Activated CD4-positive, alpha-beta T cell treated with anti-CD3 and anti-CD28 coated beads, Interleukin-2, Interleukin-4, amounts not matched to agents 100 ng/mL and 50 ng/mL, durations not matched to agents 16 hours and 8 hours (primary cell): ENCODE measurements around the gene PCDH10.
"Not testable (repeated sequence)": the region's sequence is repeated elsewhere in the genome, so short reads cannot be mapped to it uniquely, and the experiment has no call there.

Experiments used
- DNase-seq: peaks from one replicate; pipeline ENCODE4 v3.0.0-alpha.2; 2020; ENCODE audit warnings: low spot score

PCDH10 gene

DNA sequence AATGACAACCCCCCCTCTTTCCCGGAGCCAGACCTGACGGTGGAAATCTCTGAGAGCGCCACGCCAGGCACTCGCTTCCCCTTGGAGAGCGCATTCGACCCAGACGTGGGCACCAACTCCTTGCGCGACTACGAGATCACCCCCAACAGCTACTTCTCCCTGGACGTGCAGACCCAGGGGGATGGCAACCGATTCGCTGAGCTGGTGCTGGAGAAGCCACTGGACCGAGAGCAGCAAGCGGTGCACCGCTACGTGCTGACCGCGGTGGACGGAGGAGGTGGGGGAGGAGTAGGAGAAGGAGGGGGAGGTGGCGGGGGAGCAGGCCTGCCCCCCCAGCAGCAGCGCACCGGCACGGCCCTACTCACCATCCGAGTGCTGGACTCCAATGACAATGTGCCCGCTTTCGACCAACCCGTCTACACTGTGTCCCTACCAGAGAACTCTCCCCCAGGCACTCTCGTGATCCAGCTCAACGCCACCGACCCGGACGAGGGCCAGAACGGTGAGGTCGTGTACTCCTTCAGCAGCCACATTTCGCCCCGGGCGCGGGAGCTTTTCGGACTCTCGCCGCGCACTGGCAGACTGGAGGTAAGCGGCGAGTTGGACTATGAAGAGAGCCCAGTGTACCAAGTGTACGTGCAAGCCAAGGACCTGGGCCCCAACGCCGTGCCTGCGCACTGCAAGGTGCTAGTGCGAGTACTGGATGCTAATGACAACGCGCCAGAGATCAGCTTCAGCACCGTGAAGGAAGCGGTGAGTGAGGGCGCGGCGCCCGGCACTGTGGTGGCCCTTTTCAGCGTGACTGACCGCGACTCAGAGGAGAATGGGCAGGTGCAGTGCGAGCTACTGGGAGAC, 1.6 kb downstream of the PCDH10 start:
- no peak for DNase-seq

DNA sequence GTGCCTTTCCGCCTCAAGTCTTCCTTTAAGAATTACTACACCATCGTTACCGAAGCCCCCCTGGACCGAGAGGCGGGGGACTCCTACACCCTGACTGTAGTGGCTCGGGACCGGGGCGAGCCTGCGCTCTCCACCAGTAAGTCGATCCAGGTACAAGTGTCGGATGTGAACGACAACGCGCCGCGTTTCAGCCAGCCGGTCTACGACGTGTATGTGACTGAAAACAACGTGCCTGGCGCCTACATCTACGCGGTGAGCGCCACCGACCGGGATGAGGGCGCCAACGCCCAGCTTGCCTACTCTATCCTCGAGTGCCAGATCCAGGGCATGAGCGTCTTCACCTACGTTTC, 2.2 kb downstream of the PCDH10 start:
- DNase-seq = no peak

DNA sequence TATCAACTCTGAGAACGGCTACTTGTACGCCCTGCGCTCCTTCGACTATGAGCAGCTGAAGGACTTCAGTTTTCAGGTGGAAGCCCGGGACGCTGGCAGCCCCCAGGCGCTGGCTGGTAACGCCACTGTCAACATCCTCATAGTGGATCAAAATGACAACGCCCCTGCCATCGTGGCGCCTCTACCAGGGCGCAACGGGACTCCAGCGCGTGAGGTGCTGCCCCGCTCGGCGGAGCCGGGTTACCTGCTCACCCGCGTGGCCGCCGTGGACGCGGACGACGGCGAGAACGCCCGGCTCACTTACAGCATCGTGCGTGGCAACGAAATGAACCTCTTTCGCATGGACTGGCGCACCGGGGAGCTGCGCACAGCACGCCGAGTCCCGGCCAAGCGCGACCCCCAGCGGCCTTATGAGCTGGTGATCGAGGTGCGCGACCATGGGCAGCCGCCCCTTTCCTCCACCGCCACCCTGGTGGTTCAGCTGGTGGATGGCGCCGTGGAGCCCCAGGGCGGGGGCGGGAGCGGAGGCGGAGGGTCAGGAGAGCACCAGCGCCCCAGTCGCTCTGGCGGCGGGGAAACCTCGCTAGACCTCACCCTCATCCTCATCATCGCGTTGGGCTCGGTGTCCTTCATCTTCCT, 2.7 kb downstream of the PCDH10 start:
- DNase-seq = no peak

DNA sequence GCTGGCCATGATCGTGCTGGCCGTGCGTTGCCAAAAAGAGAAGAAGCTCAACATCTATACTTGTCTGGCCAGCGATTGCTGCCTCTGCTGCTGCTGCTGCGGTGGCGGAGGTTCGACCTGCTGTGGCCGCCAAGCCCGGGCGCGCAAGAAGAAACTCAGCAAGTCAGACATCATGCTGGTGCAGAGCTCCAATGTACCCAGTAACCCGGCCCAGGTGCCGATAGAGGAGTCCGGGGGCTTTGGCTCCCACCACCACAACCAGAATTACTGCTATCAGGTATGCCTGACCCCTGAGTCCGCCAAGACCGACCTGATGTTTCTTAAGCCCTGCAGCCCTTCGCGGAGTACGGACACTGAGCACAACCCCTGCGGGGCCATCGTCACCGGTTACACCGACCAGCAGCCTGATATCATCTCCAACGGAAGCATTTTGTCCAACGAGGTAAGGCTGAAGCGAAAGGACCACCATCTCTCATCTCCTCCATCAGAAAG, 3.3 kb downstream of the PCDH10 start:
- DNase-seq = no peak

DNA sequence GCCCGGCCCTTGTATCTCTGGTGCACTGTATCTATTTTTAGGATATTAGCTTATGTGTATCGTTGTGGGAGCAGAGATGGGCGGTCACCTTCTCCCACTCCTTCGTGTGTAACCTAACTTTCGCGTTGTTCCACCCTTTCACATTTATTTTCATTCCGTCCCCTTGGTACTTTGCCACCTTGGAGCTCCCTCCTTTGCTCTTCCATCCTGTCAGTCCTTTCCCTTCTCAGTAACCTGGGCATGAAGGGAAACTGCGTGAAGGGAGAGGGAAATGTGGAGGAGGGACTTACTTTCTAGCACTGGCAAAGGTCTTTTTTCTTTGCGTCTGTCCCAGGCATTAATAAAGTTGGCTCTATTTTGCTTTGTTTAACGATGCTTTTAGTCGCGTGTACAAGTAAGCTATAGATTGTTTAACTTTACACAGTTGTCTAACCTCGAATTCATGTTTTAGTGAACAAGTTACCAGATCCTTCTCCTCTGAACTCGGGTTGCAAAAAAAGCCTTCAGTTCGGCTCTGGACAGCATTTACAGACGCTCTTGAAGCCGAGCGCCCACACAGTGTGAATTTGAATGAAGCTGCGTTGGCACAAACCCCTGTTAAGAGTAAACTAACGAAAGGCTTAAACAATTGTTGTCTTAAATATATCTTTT, 3.9 kb downstream of the PCDH10 start:
- no peak for DNase-seq

DNA sequence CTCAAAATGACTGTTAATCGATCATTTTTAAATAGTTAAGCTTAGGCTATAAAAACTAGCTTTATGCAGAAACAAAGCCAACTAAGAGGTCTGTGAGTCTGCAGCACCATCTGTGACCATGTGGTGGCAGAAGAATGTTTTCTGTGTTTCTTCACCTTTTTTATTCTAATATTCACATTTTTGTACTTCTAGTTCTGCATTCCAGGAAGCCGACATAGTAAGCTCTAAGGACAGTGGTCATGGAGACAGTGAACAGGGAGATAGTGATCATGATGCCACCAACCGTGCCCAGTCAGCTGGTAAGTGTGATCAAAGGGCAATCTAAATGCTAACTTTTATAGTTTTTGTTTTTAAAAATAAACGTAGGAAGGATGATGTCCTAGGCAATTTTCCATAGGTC, 5.6 kb downstream of the PCDH10 start:
- no peak for DNase-seq

DNA sequence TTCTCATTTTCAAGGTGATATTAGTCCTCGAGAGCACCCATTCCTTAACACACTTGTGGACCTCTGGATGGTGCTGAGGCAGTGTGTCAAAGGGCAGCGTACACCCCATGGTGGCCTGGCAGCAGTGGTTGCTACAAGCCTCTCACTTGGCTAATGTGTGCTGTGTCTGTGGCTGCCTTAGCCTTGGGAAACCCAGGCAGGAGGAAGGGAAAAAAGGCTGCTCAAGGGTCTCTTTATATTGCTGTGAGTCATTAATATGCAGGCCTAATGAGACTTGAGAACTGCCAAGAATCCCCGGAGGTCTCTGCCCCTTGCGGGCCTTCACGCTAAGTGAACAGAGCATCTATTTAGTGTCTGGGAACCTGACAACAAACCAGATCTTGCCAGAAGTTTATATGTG, 7.0 kb downstream of the PCDH10 start:
- no peak for DNase-seq

DNA sequence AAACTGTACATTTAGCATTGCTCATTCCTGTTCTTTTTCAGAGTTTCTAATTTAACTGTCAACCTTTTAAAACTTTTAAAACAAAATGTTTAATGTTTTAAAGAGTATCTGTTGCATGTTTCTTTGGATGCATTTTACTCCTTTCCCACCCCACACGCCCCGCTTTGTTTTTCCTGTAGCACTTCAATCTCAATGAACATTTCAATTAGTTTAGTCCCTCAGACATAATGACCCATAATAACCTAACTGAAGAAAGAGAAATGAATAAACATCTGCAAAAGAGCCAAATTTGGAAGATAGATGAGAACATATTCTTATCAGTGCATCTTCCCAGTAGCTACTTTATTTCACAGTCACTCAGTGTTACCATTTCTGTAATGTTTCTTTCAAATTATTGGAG, 7.5 kb downstream of the PCDH10 start:
- no peak for DNase-seq

DNA sequence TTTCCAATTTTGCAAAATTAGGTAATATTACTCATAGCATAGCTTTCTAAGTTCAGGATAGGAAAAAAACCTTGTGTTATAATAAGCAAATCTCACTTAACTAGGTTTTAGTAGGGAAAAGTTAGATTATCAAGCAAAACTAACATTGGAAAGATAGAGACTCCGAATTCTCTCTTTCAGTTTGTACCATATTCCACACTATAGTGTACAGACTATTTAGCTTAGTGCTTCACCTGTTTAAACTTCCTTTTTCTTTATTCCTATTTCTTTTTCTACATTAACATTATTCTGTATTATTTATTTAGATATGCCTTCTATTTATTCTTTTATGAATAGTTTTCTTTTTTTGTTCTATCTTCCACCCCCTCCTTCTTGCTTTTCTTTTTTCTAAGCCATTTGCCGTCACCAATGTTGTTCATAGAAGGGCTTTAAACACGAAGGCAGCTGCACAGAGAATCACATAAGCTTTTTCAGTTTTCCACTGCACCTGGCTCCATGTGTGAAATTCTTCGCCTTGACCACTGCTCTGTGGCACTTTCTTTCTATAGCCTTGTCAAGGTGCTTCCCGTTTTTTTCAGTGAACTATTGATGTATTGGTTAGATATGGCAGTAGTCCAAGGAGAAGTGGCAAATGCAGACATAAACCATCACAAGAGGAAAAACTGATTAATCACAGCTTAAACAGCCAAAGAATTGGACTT, 8.5 kb downstream of the PCDH10 start:
- DNase-seq = no peak

DNA sequence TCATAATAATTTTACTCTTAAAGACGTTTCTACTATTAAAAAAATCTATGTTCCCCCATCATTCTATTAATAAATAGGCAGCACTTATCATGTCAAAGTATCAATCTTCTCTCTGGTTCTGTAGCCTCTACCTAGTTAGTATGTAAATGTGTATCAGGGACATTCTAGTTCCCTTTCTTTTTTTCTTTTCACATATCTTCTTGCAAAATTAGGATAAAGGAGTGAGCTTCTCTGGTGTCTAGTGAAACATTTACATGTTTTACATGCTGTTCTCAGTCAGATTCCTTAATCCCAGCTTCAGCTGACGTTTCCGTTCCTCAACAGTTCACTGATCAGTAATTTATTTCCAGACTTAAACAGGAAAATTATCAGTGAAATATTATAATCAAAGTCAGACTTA, 11.8 kb downstream of the PCDH10 start:
- DNase-seq = no peak

DNA sequence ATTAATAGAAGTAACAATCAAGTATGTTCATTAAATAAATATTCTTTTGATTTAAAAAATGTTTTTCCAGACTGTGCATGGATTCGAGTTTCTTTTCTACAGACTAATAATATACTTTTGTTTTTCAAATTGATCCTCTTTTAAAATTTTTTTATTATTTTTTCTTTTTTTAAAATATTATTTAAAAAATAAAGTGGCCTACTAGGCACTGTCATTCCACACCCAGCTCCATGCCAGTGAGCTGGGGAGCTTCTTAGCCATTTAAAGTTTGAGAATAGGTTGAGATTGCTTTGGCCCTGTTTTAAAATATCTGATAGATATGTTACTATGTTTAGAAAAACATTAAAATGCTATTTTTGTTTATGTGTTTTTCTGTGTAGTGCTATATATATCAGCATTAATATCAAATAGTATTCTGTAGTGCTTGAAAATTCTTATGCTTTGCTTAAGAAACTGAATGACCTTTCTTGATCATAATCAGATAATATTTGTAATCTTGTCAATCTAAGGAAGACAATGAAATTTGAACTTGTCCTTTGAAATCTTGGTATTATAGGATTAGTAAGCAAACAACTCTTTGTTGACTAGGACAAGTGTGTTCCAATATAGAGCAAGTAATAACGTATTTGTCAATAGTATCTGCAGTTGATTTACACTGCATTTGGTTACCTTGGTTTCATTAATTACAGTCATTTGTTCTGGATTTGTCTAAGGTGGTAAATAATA, 12.6 kb downstream of the PCDH10 start:
- DNase-seq = no peak

DNA sequence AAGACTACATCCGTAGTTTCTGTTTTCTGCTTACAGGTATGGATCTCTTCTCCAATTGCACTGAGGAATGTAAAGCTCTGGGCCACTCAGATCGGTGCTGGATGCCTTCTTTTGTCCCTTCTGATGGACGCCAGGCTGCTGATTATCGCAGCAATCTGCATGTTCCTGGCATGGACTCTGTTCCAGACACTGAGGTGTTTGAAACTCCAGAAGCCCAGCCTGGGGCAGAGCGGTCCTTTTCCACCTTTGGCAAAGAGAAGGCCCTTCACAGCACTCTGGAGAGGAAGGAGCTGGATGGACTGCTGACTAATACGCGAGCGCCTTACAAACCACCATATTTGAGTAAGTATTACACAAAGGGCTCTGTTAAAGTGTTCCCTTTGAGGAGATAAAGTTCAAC, 13.8 kb downstream of the PCDH10 start:
- DNase-seq = no peak

DNA sequence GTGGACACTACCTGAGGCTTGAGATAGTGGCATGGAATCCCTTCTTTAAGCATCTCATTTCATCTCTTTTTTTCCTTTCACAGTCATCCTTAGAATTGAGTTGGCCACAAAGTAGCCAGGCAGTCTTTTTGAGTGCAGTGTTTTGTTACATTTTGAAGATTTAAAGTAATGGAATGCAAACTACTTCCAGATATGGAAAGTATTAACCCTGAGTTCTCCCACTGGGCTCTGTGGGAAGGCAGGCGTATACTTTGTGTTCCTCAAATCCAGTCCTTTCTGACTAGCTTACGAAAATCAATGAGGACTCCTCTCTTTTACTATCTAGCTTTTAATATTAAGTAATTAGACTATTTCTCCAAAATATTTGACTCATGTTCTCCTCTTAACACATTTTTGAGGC, 29.9 kb downstream of the PCDH10 start:
- no peak for DNase-seq

DNA sequence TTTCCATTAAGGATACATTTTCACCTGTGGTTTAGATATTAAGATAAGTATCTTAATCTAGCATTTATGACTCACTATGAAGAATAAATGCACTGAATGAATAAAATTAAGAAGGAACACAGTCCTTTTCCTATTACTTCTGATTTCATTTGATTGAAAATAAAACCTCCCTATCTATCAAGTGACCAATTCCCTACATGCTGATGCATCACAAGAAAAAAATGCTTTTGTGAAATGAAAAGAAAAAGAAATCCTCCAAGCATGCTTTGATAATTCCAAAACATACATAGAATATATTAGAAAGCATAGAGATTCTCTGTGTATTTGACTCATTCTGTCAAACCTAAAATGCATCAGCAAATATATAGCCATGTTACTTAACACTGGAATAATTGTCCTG, 37.1 kb downstream of the PCDH10 start:
- no peak for DNase-seq

DNA sequence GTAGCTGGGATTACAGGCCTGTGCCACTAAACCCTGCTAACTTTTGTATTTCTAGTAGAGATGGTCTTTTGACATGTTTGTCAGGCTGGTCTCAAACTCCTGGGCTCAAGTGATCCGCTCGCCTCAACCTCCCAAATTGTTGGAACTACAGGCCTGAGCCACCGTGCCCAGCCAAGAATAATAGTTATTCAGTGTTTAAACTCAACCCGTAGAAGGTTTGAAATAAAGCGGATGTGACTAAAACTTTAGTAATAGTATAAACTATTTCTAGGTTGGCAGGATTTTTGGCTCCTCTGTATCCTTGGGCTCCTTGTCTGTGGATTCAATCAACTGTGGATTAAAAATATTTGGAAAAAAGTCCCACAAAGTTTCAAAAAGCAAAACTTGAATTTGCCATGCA, 37.8 kb downstream of the PCDH10 start:
- no peak for DNase-seq

DNA sequence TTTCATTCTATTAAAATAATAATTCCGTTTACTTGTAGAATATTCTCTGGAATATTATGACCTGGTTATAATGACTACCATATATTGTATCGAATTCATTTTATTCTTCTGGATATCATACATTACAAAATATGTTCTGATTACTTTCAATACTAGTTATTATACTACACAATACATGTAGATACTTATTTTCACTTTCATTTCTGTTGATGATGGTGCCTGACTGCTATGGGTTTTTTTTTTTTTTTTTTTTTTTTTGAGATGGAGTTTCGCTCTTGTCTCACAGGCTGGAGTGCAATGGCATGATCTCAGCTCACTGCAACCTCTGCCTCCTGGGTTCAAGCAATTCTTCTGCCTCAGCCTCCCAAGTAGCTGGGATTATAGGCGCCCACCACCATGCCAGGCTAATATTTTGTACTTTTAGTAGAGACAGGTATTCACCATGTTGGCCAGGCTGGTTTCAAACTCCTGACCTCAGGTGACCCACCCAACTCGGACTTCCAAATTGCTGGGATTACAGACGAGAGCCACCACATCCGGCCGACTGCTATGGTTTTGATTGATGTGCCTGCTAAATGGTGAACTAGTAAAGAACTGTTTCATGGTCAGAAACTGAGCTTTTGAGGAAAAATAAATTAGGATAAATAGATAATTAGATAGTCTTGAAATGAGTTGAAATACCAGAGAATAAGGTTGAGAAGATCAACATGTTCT, 39.5 kb downstream of the PCDH10 start:
- no peak for DNase-seq

DNA sequence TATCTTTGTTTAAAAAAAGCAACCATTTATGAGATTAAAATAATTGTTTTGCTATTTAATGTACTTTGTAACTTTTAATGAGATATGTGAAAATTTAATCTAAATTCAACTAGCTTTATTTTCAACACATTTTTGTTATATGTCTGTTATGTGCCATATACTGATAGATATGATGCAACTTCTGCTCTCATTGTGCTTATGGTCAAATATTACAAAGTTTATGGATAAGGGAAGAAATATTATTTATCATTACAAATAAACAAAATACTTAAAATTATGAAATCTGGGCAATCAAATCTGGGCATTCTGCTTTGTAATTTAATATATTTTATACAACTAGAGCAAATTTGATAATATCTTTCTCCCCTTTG, 40.0 kb downstream of the PCDH10 start:
- no peak for DNase-seq

DNA sequence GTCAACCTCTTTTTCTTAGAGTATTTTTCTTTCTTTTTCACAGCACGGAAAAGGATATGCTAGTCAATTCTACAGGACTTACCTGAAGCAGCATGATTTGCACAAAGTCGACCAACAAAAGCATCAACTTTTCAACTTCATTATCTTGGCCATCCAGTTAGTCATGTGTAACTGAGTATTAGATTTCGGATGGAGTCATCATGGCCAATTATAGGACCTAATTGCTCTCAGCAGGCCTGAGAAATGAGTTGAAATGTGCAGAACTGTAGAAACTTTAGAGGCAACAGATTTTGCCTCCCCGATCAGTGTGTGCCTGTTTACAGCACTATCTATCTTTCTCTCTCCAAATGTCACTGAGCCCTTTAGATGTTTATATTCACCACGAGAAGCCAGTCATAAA, 41.0 kb downstream of the PCDH10 start:
- DNase-seq = no peak

DNA sequence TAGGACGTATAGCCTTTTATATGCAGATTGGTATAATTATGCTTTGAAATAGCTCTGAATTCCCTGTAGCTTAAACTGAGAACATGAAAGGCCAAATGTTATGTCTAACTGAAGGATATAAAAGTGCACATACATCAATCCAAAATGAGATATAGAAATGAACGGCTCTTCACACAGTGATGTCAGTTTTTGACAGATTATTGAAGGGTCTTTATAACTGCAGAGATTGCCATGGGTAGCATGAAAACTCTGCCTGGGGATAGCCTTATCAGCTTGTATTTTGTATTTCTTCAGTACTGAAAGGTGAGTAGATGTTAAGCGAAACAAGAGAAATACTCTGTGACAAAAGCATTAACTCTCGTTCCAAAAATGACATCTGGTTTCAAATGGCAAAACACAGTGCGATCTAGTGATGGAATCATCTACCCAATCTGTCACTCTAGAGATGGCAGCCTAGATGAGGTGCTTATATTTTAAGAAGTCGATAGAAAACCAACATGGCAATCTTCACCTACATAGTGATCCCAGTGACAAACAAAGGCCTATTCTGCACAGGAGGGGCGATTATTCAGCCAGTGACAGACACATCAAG, 59.7 kb downstream of the PCDH10 start:
- DNase-seq = no peak

DNA sequence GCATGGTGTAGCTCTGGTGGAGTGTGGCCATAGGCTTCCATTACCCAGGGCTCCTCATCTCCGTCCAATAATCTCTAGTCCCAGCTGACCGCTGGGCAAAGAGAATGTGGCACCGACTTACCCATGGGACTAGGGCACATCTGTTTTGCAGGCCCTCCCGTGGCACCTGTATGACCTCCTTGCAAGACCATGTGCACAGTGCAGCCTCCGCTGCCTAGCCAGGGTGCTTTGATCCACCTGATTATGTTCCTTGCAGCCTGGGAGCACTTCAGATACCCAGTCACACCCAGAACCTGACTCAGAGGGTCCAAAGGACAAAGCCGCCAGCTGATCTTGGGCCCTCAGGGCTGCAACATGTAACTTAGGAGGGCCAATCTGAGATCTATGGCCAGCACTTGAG, 84.8 kb downstream of the PCDH10 start:
- DNase-seq = no peak

DNA sequence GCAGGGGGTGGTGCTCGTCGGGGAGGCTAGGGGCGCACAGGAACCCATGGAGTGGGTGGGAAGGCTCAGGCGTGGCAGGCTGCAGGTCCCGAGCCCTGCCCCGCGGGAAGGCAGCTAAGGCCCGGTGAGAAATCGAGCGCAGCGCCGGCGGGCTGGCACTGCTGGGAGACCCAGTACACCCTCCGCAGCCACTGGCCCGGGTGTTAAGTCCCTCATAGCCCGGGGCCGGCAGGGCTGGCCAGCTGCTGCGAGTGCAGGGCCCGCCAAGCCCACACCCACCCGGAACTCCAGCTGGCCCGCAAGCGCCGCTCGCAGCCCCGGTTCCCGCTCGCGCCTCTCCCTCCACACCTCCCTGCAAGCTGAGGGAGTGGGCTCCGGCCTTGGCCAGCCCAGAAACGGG, 91.4 kb downstream of the PCDH10 start:
- DNase-seq = not testable (repeated sequence)
